Erythroblast (primary cell): ENCODE data around the gene POGZ.
A peak's percentile ranks its signal among the peaks of the same experiment; 100 is the strongest.

Experiments used
- DNase-seq, 2 experiments: peaks; one replicate each; lab custom pipeline; 2025; lab: John Stamatoyannopoulos, UW
- GATA1 ChIP-seq: IDR thresholded peaks from 2 replicates; pipeline ENCODE4 v1.6.1; 2011; ENCODE audit warnings: low read depth, mild to moderate bottlenecking, control low read depth, low read length, moderate library complexity
- POLR2A ChIP-seq: IDR thresholded peaks from 2 replicates; pipeline ENCODE4 v1.6.1; 2011; ENCODE audit warnings: mild to moderate bottlenecking, low read length

Gene POGZ

DNA sequence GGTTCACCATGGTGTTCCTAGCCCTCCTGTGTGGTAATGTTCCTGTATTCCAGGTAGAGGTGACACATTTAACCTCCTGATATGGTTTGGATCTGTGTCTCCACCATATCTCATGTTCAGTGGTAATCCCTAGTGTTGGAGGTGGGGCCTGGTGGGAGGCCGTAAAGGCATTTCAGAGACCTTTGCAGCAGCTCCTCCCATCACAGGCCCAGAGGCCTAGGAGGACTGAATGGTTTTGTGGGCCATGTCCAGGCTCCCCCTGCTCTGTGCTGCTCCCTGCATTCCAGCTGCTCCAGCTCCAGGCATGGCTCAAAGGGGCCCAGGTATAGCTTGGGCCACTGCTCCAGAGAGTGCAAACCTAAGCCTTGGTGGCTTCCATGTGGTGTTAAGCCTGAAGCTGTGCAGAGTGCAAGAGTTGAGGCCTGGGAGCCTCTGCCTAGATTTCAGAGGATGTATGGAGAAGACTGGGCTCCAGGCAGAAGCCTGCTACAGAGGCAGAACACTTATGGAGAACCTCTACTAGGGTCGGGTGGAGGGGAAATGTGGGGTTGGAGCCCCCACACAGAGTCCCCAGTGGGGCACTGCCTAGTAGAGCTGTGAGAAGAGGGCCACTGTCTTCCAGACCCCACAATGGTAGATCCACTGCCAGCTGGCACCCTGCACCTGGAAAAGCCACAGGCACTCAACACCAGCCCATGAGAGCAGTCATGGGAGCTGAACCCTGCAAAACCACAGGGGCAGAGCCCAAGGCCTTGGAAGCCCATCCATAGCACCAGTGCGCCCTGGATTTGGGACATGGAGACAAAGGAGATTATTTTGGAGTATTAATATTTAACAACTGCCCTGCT, 96.8 kb downstream of the POGZ start:
- no peak for TF ChIP-seq GATA1
- no peak for TF ChIP-seq POLR2A
- peak; percentile 28 to 43 for DNase-seq

GRCh38 chr1:151361883-151362282, 97.4 kb downstream of the POGZ start:
- no peak for DNase-seq
- TF ChIP-seq POLR2A (no peak), GATA1 (no peak)

DNA sequence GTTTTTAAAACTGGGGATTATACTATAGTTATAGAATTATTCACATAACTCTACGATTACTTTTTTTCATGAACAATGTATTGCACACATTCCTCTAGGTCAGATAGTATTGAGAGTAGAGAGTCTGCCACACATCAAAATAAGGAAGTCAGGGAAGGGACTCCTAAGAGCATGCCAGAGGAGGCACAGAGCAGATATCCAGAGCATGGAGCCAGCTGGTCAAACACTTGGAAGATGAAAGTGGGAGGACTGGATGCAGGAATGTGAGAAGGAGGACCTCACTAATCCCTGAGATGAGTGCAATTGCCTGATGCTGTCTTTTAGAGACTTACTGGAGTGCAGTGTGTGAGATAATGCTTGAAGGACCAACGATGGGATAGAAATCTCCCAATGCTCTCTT, 102.6 kb downstream of the POGZ start:
- TF ChIP-seq POLR2A (no peak), GATA1 (no peak)
- no peak for DNase-seq
